H9 (cell line): ENCODE measurements around the gene WNK3. TPM values are rescaled to one million over a fixed set of nuclear protein-coding genes. Genes with fewer than 3 reads are reported as not detected.

Source experiments
- DNase-seq: peaks from one replicate; pipeline ENCODE4 v3.0.0-alpha.2; 2017
- H2AFZ ChIP-seq: one replicate; pipeline ENCODE4 v1.6.1; 2013; ENCODE audit warnings: mild to moderate bottlenecking, low read length, control low read depth, moderate library complexity
- H2AK5ac ChIP-seq: 2 replicates; pipeline ENCODE4 v1.6.1; 2013; ENCODE audit warnings: low read length, control low read depth, mixed read lengths; ENCODE audit not compliant: insufficient read length
- H2BK120ac ChIP-seq: one replicate; pipeline ENCODE4 v1.6.1; 2013; ENCODE audit warnings: low read depth, mild to moderate bottlenecking, low read length, control low read depth, inconsistent platforms; ENCODE audit not compliant: poor library complexity, severe bottlenecking
- H2BK12ac ChIP-seq: 2 replicates; pipeline ENCODE4 v1.6.1; 2013; ENCODE audit warnings: low read length, control low read depth, mixed read lengths, low read depth; ENCODE audit not compliant: insufficient read length
- H2BK15ac ChIP-seq: 2 replicates; pipeline ENCODE4 v1.6.1; 2013; ENCODE audit warnings: low read depth, low read length, control low read depth
- H2BK20ac ChIP-seq: one replicate; pipeline ENCODE4 v1.6.1; 2013; ENCODE audit warnings: low read depth, mild to moderate bottlenecking, low read length, control low read depth, inconsistent platforms; ENCODE audit not compliant: poor library complexity, severe bottlenecking
- H2BK5ac ChIP-seq: 2 replicates; pipeline ENCODE4 v1.6.1; 2013; ENCODE audit warnings: low read length, control low read depth, mixed read lengths; ENCODE audit not compliant: insufficient read length
- H3K14ac ChIP-seq: 2 replicates; pipeline ENCODE4 v1.6.1; 2013; ENCODE audit warnings: low read length, control low read depth; ENCODE audit not compliant: insufficient read depth
- H3K18ac ChIP-seq: 2 replicates; pipeline ENCODE4 v1.6.1; 2013; ENCODE audit warnings: low read depth, mild to moderate bottlenecking, mixed read lengths, low read length, control low read depth; ENCODE audit not compliant: insufficient read length
- H3K23ac ChIP-seq: 2 replicates; pipeline ENCODE4 v1.6.1; 2013; ENCODE audit warnings: low read length, control low read depth, mixed read lengths, low read depth; ENCODE audit not compliant: insufficient read length
- H3K23me2 ChIP-seq: 2 replicates; pipeline ENCODE4 v1.6.1; 2013; ENCODE audit warnings: low read depth, mild to moderate bottlenecking, mixed read lengths, low read length, control low read depth; ENCODE audit not compliant: insufficient read length, poor library complexity, severe bottlenecking
- H3K27ac ChIP-seq: 2 replicates; pipeline ENCODE4 v1.5.1; 2013; ENCODE audit warnings: low read length, control low read depth, mixed read lengths, low read depth; ENCODE audit not compliant: insufficient read length
- H3K27me3 ChIP-seq: 2 replicates; pipeline ENCODE4 v1.6.1; 2013; ENCODE audit warnings: low read length, control low read depth, inconsistent platforms; ENCODE audit not compliant: insufficient read depth
- H3K4ac ChIP-seq: 2 replicates; pipeline ENCODE4 v1.6.1; 2013; ENCODE audit warnings: low read depth, mild to moderate bottlenecking, control low read depth, inconsistent platforms, low read length, moderate library complexity
- H3K4me1 ChIP-seq: 2 replicates; pipeline ENCODE4 v1.6.1; 2013; ENCODE audit warnings: low read length, control low read depth, inconsistent platforms; ENCODE audit not compliant: insufficient read depth
- H3K4me2 ChIP-seq: 2 replicates; pipeline ENCODE4 v1.6.1; 2013; ENCODE audit warnings: low read length, control low read depth, mixed read lengths; ENCODE audit not compliant: insufficient read length, insufficient read depth
- H3K56ac ChIP-seq: 2 replicates; pipeline ENCODE4 v1.6.1; 2013; ENCODE audit warnings: low read depth, mild to moderate bottlenecking, mixed read lengths, low read length, control low read depth; ENCODE audit not compliant: insufficient read length
- H3K79me1 ChIP-seq: 2 replicates; pipeline ENCODE4 v1.6.1; 2013; ENCODE audit warnings: low read depth, mild to moderate bottlenecking, moderate library complexity, low read length, control low read depth, inconsistent platforms; ENCODE audit not compliant: insufficient read depth, poor library complexity, severe bottlenecking
- H3K79me2 ChIP-seq: 2 replicates; pipeline ENCODE4 v1.6.1; 2013; ENCODE audit warnings: low read length, control low read depth, inconsistent platforms; ENCODE audit not compliant: insufficient read depth
- H3K9ac ChIP-seq: 2 replicates; pipeline ENCODE4 v1.6.1; 2013; ENCODE audit warnings: low read length, control low read depth, mixed read lengths; ENCODE audit not compliant: insufficient read length; ENCODE audit errors: extremely low read depth
- H3K9me3 ChIP-seq: one replicate; pipeline ENCODE4 v1.6.1; 2013; ENCODE audit warnings: low read depth, low read length, inconsistent platforms; ENCODE audit not compliant: control insufficient read depth
- H3T11ph ChIP-seq: one replicate; pipeline ENCODE4 v1.6.1; 2013; ENCODE audit warnings: mild to moderate bottlenecking, low read length, control low read depth, inconsistent platforms
- H4K20me1 ChIP-seq: one replicate; pipeline ENCODE4 v1.6.1; 2013; ENCODE audit not compliant: control insufficient read depth, insufficient read length, insufficient read depth
- H4K5ac ChIP-seq: 2 replicates; pipeline ENCODE4 v1.6.1; 2013; ENCODE audit warnings: low read depth, mild to moderate bottlenecking, mixed read lengths, low read length, control low read depth; ENCODE audit not compliant: insufficient read length
- H4K8ac ChIP-seq: replicated peaks from 2 replicates; pipeline ENCODE4 v1.6.1; 2013; ENCODE audit warnings: low read length, control low read depth, mixed read lengths, low read depth; ENCODE audit not compliant: insufficient read length
- H4K91ac ChIP-seq: 2 replicates; pipeline ENCODE4 v1.6.1; 2013; ENCODE audit warnings: low read depth, mild to moderate bottlenecking, moderate library complexity, mixed read lengths, low read length, control low read depth; ENCODE audit not compliant: insufficient read length
- H3K27ac Mint-ChIP-seq, 3 experiments: 2 replicates in 2 of 3; 3 replicates in 1 of 3; pipeline ENCODE4 v1.8.0; 2020 to 2021; ENCODE audit warnings: mixed read lengths in 3 of 3, mild to moderate bottlenecking in 1 of 3, moderate library complexity in 1 of 3
- H3K27me3 Mint-ChIP-seq: 2 replicates; pipeline ENCODE4 v1.8.0; 2021; ENCODE audit warnings: low read depth, mild to moderate bottlenecking, moderate library complexity, mixed read lengths
- H3K36me3 Mint-ChIP-seq, 3 experiments: 2 replicates in 2 of 3; 3 replicates in 1 of 3; pipeline ENCODE4 v1.8.0; 2020 to 2021; ENCODE audit warnings: low read depth in 3 of 3, mixed read lengths in 3 of 3; ENCODE audit not compliant: insufficient read depth in 1 of 3
- H3K4me1 Mint-ChIP-seq, 2 experiments: 2 replicates each; pipeline ENCODE4 v1.8.0; 2020; ENCODE audit warnings: mixed read lengths in 2 of 2
- H3K4me3 Mint-ChIP-seq, 2 experiments: 2 replicates in 1 of 2; 3 replicates in 1 of 2; pipeline ENCODE4 v1.8.0; 2020 to 2021; ENCODE audit warnings: mild to moderate bottlenecking in 2 of 2, mixed read lengths in 2 of 2, moderate library complexity in 1 of 2
- H3K9me3 Mint-ChIP-seq, 2 experiments: 2 replicates in 1 of 2; 3 replicates in 1 of 2; pipeline ENCODE4 v1.8.0; 2020; ENCODE audit warnings: mild to moderate bottlenecking in 2 of 2, mixed read lengths in 2 of 2, moderate library complexity in 1 of 2
- WGBS: extraction: QIAGEN DNeasy Blood & Tissue Kit; methylation state at CpG from one replicate; pipeline ENCODE4 v1.1.7; 2013; ENCODE audit warnings: missing lambda C conversion rate, low lambda C conversion rate, mixed read lengths; ENCODE audit not compliant: insufficient read length; ENCODE audit errors: extremely low coverage; 5-methylcytosine and 5-hydroxymethylcytosine counted together
- total RNA-seq: library from RNA; stranded (reverse); gene quantifications from 2 replicates; pipeline ENCODE4 v1.2.1, GENCODE V29; 2021
- TF ChIP-seq, protein P1 (sequence below): fragments of 200-600 bp; sonication (generic); conservative IDR thresholded peaks from 3 replicates; pipeline ENCODE4 v1.8.0; 2021; ENCODE audit warnings: antibody characterized with exemption, mild to moderate bottlenecking

The WNK3 gene
- total RNA-seq, 1 experiment from 2014 or later, result 22.8 TPM

DNA sequence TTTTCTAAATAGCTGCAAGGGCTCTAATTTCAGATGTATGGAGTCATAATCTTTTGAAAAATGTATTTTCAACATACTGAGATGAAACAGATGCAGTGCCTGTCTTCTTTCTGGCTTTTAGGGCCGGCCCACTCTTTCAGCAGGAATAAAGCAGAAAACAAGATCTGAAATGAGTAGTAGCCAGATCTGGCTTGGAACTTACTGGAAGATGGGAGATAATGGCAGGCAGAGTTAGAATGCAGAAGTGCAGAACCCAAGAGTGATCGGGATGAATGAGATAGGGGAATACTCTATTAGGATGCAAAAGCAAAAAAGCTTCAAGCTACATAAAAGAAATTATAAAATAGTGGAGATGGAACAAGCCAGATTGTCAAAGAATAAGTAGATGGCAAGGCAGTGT, 173.4 kb downstream of the WNK3 start:
- no peaks in the 10 kb centered on the region for H4K20me1 ChIP-seq
- H4K8ac ChIP-seq, result no peak overlapping the region
- H2BK12ac ChIP-seq, result no peak overlapping the region
- peaks cover 16% of the 10 kb centered on the region; the same call in 1 of the 2 replicates for H3K79me2 ChIP-seq
- H2BK15ac ChIP-seq, result no peak overlapping the region
- H3K23me2 ChIP-seq, result peaks cover 3% of the 10 kb centered on the region
- no peak overlapping the region for H3K9ac ChIP-seq
- H3K27me3 ChIP-seq, result no peaks in the 10 kb centered on the region
- H2BK120ac ChIP-seq, result no peak overlapping the region
- no peak overlapping the region for H2AFZ ChIP-seq
- H3K4ac ChIP-seq, result no peak overlapping the region
- no peak for DNase-seq
- no peak overlapping the region for H3K56ac ChIP-seq
- H3K27ac Mint-ChIP-seq, result no peak overlapping the region
- H3K4me3 Mint-ChIP-seq, result no peak overlapping the region
- H2BK20ac ChIP-seq, result no peak overlapping the region
- H3K18ac ChIP-seq, result no peak overlapping the region
- no peak overlapping the region for H3K14ac ChIP-seq
- H2AK5ac ChIP-seq, result no peak overlapping the region
- TF ChIP-seq, protein P1, sequence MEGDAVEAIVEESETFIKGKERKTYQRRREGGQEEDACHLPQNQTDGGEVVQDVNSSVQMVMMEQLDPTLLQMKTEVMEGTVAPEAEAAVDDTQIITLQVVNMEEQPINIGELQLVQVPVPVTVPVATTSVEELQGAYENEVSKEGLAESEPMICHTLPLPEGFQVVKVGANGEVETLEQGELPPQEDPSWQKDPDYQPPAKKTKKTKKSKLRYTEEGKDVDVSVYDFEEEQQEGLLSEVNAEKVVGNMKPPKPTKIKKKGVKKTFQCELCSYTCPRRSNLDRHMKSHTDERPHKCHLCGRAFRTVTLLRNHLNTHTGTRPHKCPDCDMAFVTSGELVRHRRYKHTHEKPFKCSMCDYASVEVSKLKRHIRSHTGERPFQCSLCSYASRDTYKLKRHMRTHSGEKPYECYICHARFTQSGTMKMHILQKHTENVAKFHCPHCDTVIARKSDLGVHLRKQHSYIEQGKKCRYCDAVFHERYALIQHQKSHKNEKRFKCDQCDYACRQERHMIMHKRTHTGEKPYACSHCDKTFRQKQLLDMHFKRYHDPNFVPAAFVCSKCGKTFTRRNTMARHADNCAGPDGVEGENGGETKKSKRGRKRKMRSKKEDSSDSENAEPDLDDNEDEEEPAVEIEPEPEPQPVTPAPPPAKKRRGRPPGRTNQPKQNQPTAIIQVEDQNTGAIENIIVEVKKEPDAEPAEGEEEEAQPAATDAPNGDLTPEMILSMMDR, result no peak
- H3K4me2 ChIP-seq, result no peak overlapping the region
- peaks cover 60 to 66% of the 10 kb centered on the region in 2 experiments for H3K9me3 Mint-ChIP-seq
- H3T11ph ChIP-seq, result no peak overlapping the region
- no peaks in the 10 kb centered on the region; the same call in 1 of the 2 replicates for H3K4me1 ChIP-seq
- H3K79me1 ChIP-seq, result peaks cover 3% of the 10 kb centered on the region
- peaks cover 15% of the 10 kb centered on the region for H3K9me3 ChIP-seq
- H4K91ac ChIP-seq, result no peak overlapping the region
- H3K27ac ChIP-seq, result no peak overlapping the region
- H4K5ac ChIP-seq, result no peak overlapping the region
- H3K4me1 Mint-ChIP-seq, result peaks cover 25 to 28% of the 10 kb centered on the region in 2 experiments
- H3K36me3 Mint-ChIP-seq, result peaks cover 0 to 18% (median 9%) of the 10 kb centered on the region in 3 experiments; a peak in 6 of 7 replicates
- H3K23ac ChIP-seq, result no peak overlapping the region
- WGBS, result no CpG with 5 or more reads among the region's 2 CpGs
- H3K27me3 Mint-ChIP-seq, result peaks cover 2% of the 10 kb centered on the region; the same call in 1 of the 2 replicates
- no peak overlapping the region for H2BK5ac ChIP-seq
